Endothelial cell of umbilical vein (primary cell): Measurements from ENCODE around the gene RBMS3. TPM values are rescaled to one million over a fixed set of nuclear protein-coding genes. Genes with fewer than 3 reads are reported as not detected.

Source experiments
- BruUV-seq: library from RNA; stranded (reverse); fragments of 400-500 nt; replicated peaks from 2 replicates; lab custom pipeline; 2021; lab: Mats Ljungman, UMichigan
- CTCF ChIA-PET: fragments of 300-600, 350-600 bp; sonication (Branson Sonifier 250); formaldehyde crosslinking; loops from one replicate; lab custom pipeline; 2021; ENCODE audit warnings: antibody characterized with exemption, inconsistent platforms; lab: Charles Lee
- POLR2A ChIA-PET: fragments of 300-600, 350-600 bp; sonication (Branson Sonifier 250); formaldehyde crosslinking; loops from one replicate; lab custom pipeline; 2021; ENCODE audit warnings: antibody characterized with exemption, inconsistent platforms; lab: Charles Lee
- DNase-seq: peaks from one replicate; pipeline ENCODE4 v3.0.0-alpha.2; 2011; ENCODE audit warnings: low read depth, low spot score
- FAIRE-seq: peaks from 2 replicates; lab custom pipeline; 2011; peaks lifted over from hg19 to GRCh38; lab: Jason Lieb, UNC
- H2AFZ ChIP-seq: 2 replicates; pipeline ENCODE4 v1.6.0; 2012; ENCODE audit warnings: low read depth, low read length, control low read depth, inconsistent platforms
- H3K27ac ChIP-seq: 2 replicates; pipeline ENCODE4 v1.5.1; 2011; ENCODE audit warnings: low read depth, mild to moderate bottlenecking, control low read depth, low read length, moderate library complexity; ENCODE audit not compliant: insufficient read depth
- H3K27me3 ChIP-seq, 2 experiments: 2 replicates each; pipeline versions ENCODE4 v1.6.0 to v1.6.1; 2011; ENCODE audit warnings: low read length in 2 of 2, mixed read lengths in 1 of 2; ENCODE audit not compliant: control insufficient read depth in 2 of 2, insufficient read depth in 2 of 2
- H3K36me3 ChIP-seq, 2 experiments: 2 replicates in 1 of 2; 3 replicates in 1 of 2; pipeline ENCODE4 v1.5.1; 2011; ENCODE audit warnings: low read length in 2 of 2, mild to moderate bottlenecking in 1 of 2, moderate library complexity in 1 of 2; ENCODE audit not compliant: control insufficient read depth in 2 of 2, insufficient read depth in 2 of 2; ENCODE audit errors: extremely low read depth in 1 of 2
- H3K4me1 ChIP-seq: 3 replicates; pipeline ENCODE4 v1.5.1; 2011; ENCODE audit warnings: mild to moderate bottlenecking, low read length; ENCODE audit not compliant: control insufficient read depth, insufficient read depth; ENCODE audit errors: extremely low read depth
- H3K4me2 ChIP-seq: 2 replicates; pipeline ENCODE4 v1.6.1; 2011; ENCODE audit warnings: low read length, control low read depth, mixed read lengths; ENCODE audit not compliant: insufficient read depth
- H3K4me3 ChIP-seq, 3 experiments: fragments of 200-600 bp in 1 of 3; sonication (generic), shearing (Covaris generic) in 1 of 3; replicated peaks in 1 of 3; 2 replicates each; pipeline ENCODE4 v1.5.1; 2011 to 2016; ENCODE audit warnings: control low read depth in 3 of 3, low read length in 3 of 3, mild to moderate bottlenecking in 2 of 3, inconsistent platforms in 1 of 3, low read depth in 1 of 3, moderate library complexity in 1 of 3; ENCODE audit not compliant: insufficient read depth in 1 of 3
- H3K79me2 ChIP-seq: 2 replicates; pipeline ENCODE4 v1.6.0; 2012; ENCODE audit warnings: low read length, inconsistent platforms; ENCODE audit not compliant: control insufficient read depth, insufficient read depth
- H3K9ac ChIP-seq: replicated peaks from 2 replicates; pipeline ENCODE3; 2011; ENCODE audit warnings: low read length, control low read depth; ENCODE audit not compliant: insufficient read depth; ENCODE audit errors: extremely low read depth
- H3K9me1 ChIP-seq: replicated peaks from 3 replicates; pipeline ENCODE4 v1.6.0; 2011; ENCODE audit warnings: mild to moderate bottlenecking, low read length; ENCODE audit not compliant: control insufficient read depth, insufficient read depth; ENCODE audit errors: extremely low read depth
- H3K9me3 ChIP-seq: replicated peaks from 2 replicates; pipeline ENCODE4 v1.5.1; 2012; ENCODE audit warnings: low read length, inconsistent platforms; ENCODE audit not compliant: control insufficient read depth, insufficient read depth
- H4K20me1 ChIP-seq: replicated peaks from 2 replicates; pipeline ENCODE3; 2011; ENCODE audit warnings: mild to moderate bottlenecking, low read length; ENCODE audit not compliant: control insufficient read depth, insufficient read depth; ENCODE audit errors: extremely low read depth
- CTCF ChIP-seq, 2 donors: IDR thresholded peaks; 1 replicate in 1 of 2; 2 replicates in 1 of 2; pipeline ENCODE4 v1.5.1; 2011; ENCODE audit warnings: low read length in 2 of 2, mild to moderate bottlenecking in 2 of 2, moderate library complexity in 2 of 2, control low read depth in 1 of 2, inconsistent platforms in 1 of 2, low read depth in 1 of 2; ENCODE audit not compliant: insufficient read depth in 1 of 2; ENCODE audit errors: extremely low read depth in 1 of 2
- EZH2 ChIP-seq: IDR thresholded peaks from 2 replicates; pipeline ENCODE4 v1.6.1; 2012; ENCODE audit warnings: borderline replicate concordance, low read depth, mild to moderate bottlenecking, moderate library complexity, low read length, inconsistent platforms; ENCODE audit not compliant: severe bottlenecking
- FOS ChIP-seq: IDR thresholded peaks from 2 replicates; pipeline ENCODE4 v1.6.1; 2011; ENCODE audit warnings: mild to moderate bottlenecking, low read length, moderate library complexity, borderline replicate concordance; ENCODE audit not compliant: insufficient read depth
- GATA2 ChIP-seq: IDR thresholded peaks from 2 replicates; pipeline ENCODE4 v1.7.0; 2011; ENCODE audit warnings: low read depth, mild to moderate bottlenecking, moderate library complexity, mixed read lengths, low read length; ENCODE audit not compliant: insufficient read length, insufficient read depth
- JUN ChIP-seq: IDR thresholded peaks from 2 replicates; pipeline ENCODE4 v1.6.1; 2011; ENCODE audit warnings: borderline replicate concordance, low read depth; ENCODE audit not compliant: insufficient read length, insufficient read depth
- MAX ChIP-seq: IDR thresholded peaks from 2 replicates; pipeline ENCODE4 v1.6.1; 2011; ENCODE audit not compliant: insufficient read depth, insufficient read length
- MYC ChIP-seq: IDR thresholded peaks from one replicate; pipeline ENCODE4 v1.6.1; 2011; ENCODE audit warnings: mild to moderate bottlenecking, low read depth, low read length
- POLR2A ChIP-seq: IDR thresholded peaks from 2 replicates; pipeline ENCODE4 v1.6.1; 2012; ENCODE audit warnings: low read depth, mild to moderate bottlenecking, control low read depth, low read length
- POLR2AphosphoS5 ChIP-seq: IDR thresholded peaks from 2 replicates; pipeline ENCODE4 v1.6.1; 2012; ENCODE audit warnings: low read depth, mild to moderate bottlenecking, control low read depth, low read length, moderate library complexity; ENCODE audit not compliant: insufficient read depth
- dilution Hi-C: fragments of 300-500 bp; cut with MboI; formaldehyde crosslinking; loops from one replicate; pipeline ENCODE4 v1.15.0; 2019; ENCODE audit warnings: low sequenced_read_pairs; ENCODE audit not compliant: extremely low pct_ligation_motif_present
- intact Hi-C: fragments of 100-400 bp; cut with micrococcal nuclease; formaldehyde crosslinking; loops from one replicate; pipeline ENCODE4 v1.10.0; 2022
- polyA plus RNA-seq, 4 experiments: library from polyadenylated mRNA; depleted of rRNA in 3 of 4; stranded (reverse) in 3 of 4; unstranded in 1 of 4; fragments of >200 nt; gene quantifications; 2 replicates each; pipeline versions ENCODE4 v1.2.1 to v1.2.3, GENCODE V29; 2011 to 2012; ENCODE audit warnings: missing spikeins in 1 of 4
- total RNA-seq: library from RNA; stranded (reverse); gene quantifications from 2 replicates; pipeline ENCODE4 v1.2.3, GENCODE V29; 2021

The RBMS3 gene
- total and polyA plus RNA-seq, 2 donors (not counting 3 experiments of a cell fraction or from before 2014, with no cell fraction given) = 13.6 to 42.3 TPM

GRCh38 chr3:29565236-29565635 is 284.4 kb downstream of the RBMS3 start:
- TF ChIP-seq GATA2 (no peak), MAX (no peak), POLR2AphosphoS5 (no peak), MYC (no peak), FOS (no peak), EZH2 (no peak), CTCF (IDR thresholded peaks at IDR 0.05; ENCODE audit: extremely low read depth in 1 of 2, insufficient read depth in 1 of 2, low read depth in 1 of 2, low read length in 2 of 2) (no peak), JUN (no peak), POLR2A (no peak)
- H3K9me1 ChIP-seq = no peaks in the 10 kb centered on the region
- H4K20me1 ChIP-seq = no peaks in the 10 kb centered on the region
- H3K27me3 ChIP-seq = no peaks in the 10 kb centered on the region
- DNase-seq = peak; percentile 52
- no TSS peak for BruUV-seq
- H3K9ac ChIP-seq = no peak overlapping the region
- H3K27ac ChIP-seq = no peak overlapping the region
- H3K4me1 ChIP-seq = no peaks in the 10 kb centered on the region
- ChIA-PET POLR2A (no interaction called here), CTCF (interaction anchor here (0.7 kb wide), 1 partner anchor 98 kb away, joined by 3 read pairs; no protein-coding TSS in a partner anchor)
- no peak overlapping the region for H3K4me2 ChIP-seq
- H3K36me3 ChIP-seq = no peaks in the 10 kb centered on the region
- no peak overlapping the region for H3K4me3 ChIP-seq
- no peaks in the 10 kb centered on the region for H3K79me2 ChIP-seq
- dilution Hi-C loops = no loop called here
- no peak overlapping the region for H2AFZ ChIP-seq
- FAIRE-seq = peak; percentile 44
- intact Hi-C loops = no loop called here
- H3K9me3 ChIP-seq = no peaks in the 10 kb centered on the region
